Natural killer cell (primary cell): Measurements from ENCODE around the gene AOAH. TPM values are rescaled to one million over a fixed set of nuclear protein-coding genes. Genes with fewer than 3 reads are reported as not detected.

ENCODE experiments used
- ATAC-seq, 3 donors: fragments of 150-1000 bp in 2 of 3; fragments of 200-7000 bp in 1 of 3; cut with Tn5 transposase; 1 replicate in 1 of 3; 2 replicates in 2 of 3; pipeline ENCODE4 v1.10.0; 2021; ENCODE audit warnings: mild to moderate bottlenecking in 2 of 3, moderate library complexity in 2 of 3
- DNase-seq, 2 donors: peaks; one replicate each; pipeline versions ENCODE4 v3.0.0 to v3.0.0-alpha.2; 2013 to 2021; ENCODE audit warnings: mixed read lengths in 1 of 2
- H3K27ac ChIP-seq: one replicate; pipeline ENCODE4 v1.5.1; 2013; ENCODE audit warnings: mild to moderate bottlenecking, low read length
- H3K27me3 ChIP-seq: one replicate; pipeline ENCODE4 v1.6.1; 2013; ENCODE audit warnings: low read length; ENCODE audit not compliant: control insufficient read depth, insufficient read depth
- H3K36me3 ChIP-seq: one replicate; pipeline ENCODE4 v1.6.1; 2013; ENCODE audit warnings: low read length; ENCODE audit not compliant: control insufficient read depth, insufficient read depth
- H3K4me1 ChIP-seq: one replicate; pipeline ENCODE4 v1.6.1; 2013; ENCODE audit warnings: low read length; ENCODE audit not compliant: control insufficient read depth, insufficient read depth
- H3K4me3 ChIP-seq: one replicate; pipeline ENCODE4 v1.5.1; 2013; ENCODE audit warnings: low read length
- H3K9me3 ChIP-seq: one replicate; pipeline ENCODE4 v1.6.1; 2013; ENCODE audit warnings: low read length; ENCODE audit not compliant: control insufficient read depth, insufficient read depth
- H3K27ac Mint-ChIP-seq, 2 donors: one replicate each; pipeline ENCODE4 v1.8.0; 2022; ENCODE audit warnings: mild to moderate bottlenecking in 2 of 2, mixed read lengths in 2 of 2, moderate library complexity in 1 of 2
- H3K27me3 Mint-ChIP-seq, 2 donors: one replicate each; pipeline ENCODE4 v1.8.0; 2022; ENCODE audit warnings: low read depth in 2 of 2, mixed read lengths in 2 of 2
- H3K36me3 Mint-ChIP-seq: one replicate; pipeline ENCODE4 v1.8.0; 2022; ENCODE audit warnings: mixed read lengths
- H3K4me1 Mint-ChIP-seq, 2 donors: one replicate each; pipeline ENCODE4 v1.8.0; 2022; ENCODE audit warnings: mixed read lengths in 2 of 2
- H3K4me3 Mint-ChIP-seq: one replicate; pipeline ENCODE4 v1.8.0; 2022; ENCODE audit warnings: mild to moderate bottlenecking, moderate library complexity, mixed read lengths
- H3K9me3 Mint-ChIP-seq, 2 donors: one replicate each; pipeline ENCODE4 v1.8.0; 2022; ENCODE audit warnings: mixed read lengths in 2 of 2
- CTCF ChIP-seq: fragments of 200-600 bp; IDR thresholded peaks from one replicate; pipeline ENCODE4 v1.8.0; 2022; ENCODE audit warnings: antibody characterized with exemption
- WGBS: methylation state at CpG from one replicate; pipeline ENCODE4 v1.1.7; 2013; ENCODE audit warnings: missing lambda C conversion rate; ENCODE audit not compliant: insufficient coverage; 5-methylcytosine and 5-hydroxymethylcytosine counted together
- intact Hi-C: fragments of 100-400 bp; cut with micrococcal nuclease; formaldehyde crosslinking; loops from one replicate; pipeline ENCODE4 v1.14.2; 2022
- total RNA-seq, 4 donors: library from RNA; stranded (reverse); fragments of 120-200 nt in 1 of 4; gene quantifications; one replicate each; pipeline versions ENCODE4 v1.2.3 to v1.2.4, GENCODE V29; 2013 to 2022

Gene AOAH
- total RNA-seq, 3 donors from 2014 or later (not counting 1 experiment from before 2014, with no cell fraction given), result 263 to 403 (median 312) TPM

GRCh38 chr7:36535866-36536664, 188.2 kb downstream of the AOAH start:
- H3K4me1 Mint-ChIP-seq, result no peaks in the 10 kb centered on the region
- WGBS, result 94% methylated on average over 9 of the region's 9 CpGs

GRCh38 chr7:36533717-36534116, 190.6 kb downstream of the AOAH start:
- H3K4me3 Mint-ChIP-seq, result no peak overlapping the region
- ATAC-seq (peak in 1 of 3 donors; percentile 8), DNase-seq (no peak)
- H3K9me3 ChIP-seq, result no peaks in the 10 kb centered on the region
- H3K27me3 ChIP-seq, result no peaks in the 10 kb centered on the region
- H3K27me3 Mint-ChIP-seq, result no peaks in the 10 kb centered on the region
- no peaks in the 10 kb centered on the region for H3K4me1 ChIP-seq
- no peak overlapping the region for H3K27ac Mint-ChIP-seq
- peaks cover 17% of the 10 kb centered on the region for H3K36me3 Mint-ChIP-seq
- WGBS, result 92% methylated on average over 7 of the region's 7 CpGs
- H3K4me3 ChIP-seq, result no peak overlapping the region
- no peaks in the 10 kb centered on the region for H3K9me3 Mint-ChIP-seq
- H3K4me1 Mint-ChIP-seq, result no peaks in the 10 kb centered on the region
- peaks cover 74% of the 10 kb centered on the region for H3K36me3 ChIP-seq
- intact Hi-C loops, result no loop called here
- no peak overlapping the region for H3K27ac ChIP-seq
- TF ChIP-seq CTCF, result no peak

More at GRCh38 chr7:36535866-36536664, 188.2 kb downstream of the AOAH start:
- no peaks in the 10 kb centered on the region for H3K27me3 Mint-ChIP-seq
- no peaks in the 10 kb centered on the region for H3K9me3 ChIP-seq
- intact Hi-C loops, result no loop called here
- no peak for ATAC-seq
- H3K9me3 Mint-ChIP-seq, result no peaks in the 10 kb centered on the region
- no peak overlapping the region for H3K4me3 ChIP-seq
- peak overlapping the region in 1 of 2 donors; percentile 63 for H3K27ac Mint-ChIP-seq
- no peak overlapping the region for H3K4me3 Mint-ChIP-seq
- H3K4me1 ChIP-seq, result no peaks in the 10 kb centered on the region
- H3K36me3 Mint-ChIP-seq, result peaks cover 12% of the 10 kb centered on the region
- H3K36me3 ChIP-seq, result peaks cover 79% of the 10 kb centered on the region
- no peak for TF ChIP-seq CTCF
- H3K27me3 ChIP-seq, result no peaks in the 10 kb centered on the region
- DNase-seq, result no peak
- H3K27ac ChIP-seq, result no peak overlapping the region

GRCh38 chr7:36532981-36533499, 191.3 kb downstream of the AOAH start:
- no peak for DNase-seq
- no peak for ATAC-seq
- H3K36me3 Mint-ChIP-seq, result peaks cover 10% of the 10 kb centered on the region
- H3K9me3 Mint-ChIP-seq, result no peaks in the 10 kb centered on the region
- Histone ChIP-seq H3K9me3 (no peaks in the 10 kb centered on the region), H3K27ac (no peak overlapping the region), H3K4me3 (no peak overlapping the region), H3K4me1 (no peaks in the 10 kb centered on the region), H3K36me3 (peaks cover 72% of the 10 kb centered on the region), H3K27me3 (no peaks in the 10 kb centered on the region)
- no peaks in the 10 kb centered on the region for H3K27me3 Mint-ChIP-seq
- no peak for TF ChIP-seq CTCF
- H3K27ac Mint-ChIP-seq, result no peak overlapping the region
- H3K4me1 Mint-ChIP-seq, result no peaks in the 10 kb centered on the region
- WGBS, result 86% methylated on average over 5 of the region's 5 CpGs
- intact Hi-C loops, result no loop called here
- H3K4me3 Mint-ChIP-seq, result no peak overlapping the region
